ENCODE results near the gene LDB2. TPM values are rescaled to one million over a fixed set of nuclear protein-coding genes. Genes with fewer than 3 reads are reported as not detected.

LDB2 gene
- total RNA-seq, 1 experiment from 2014 or later, result not detected

DNA sequence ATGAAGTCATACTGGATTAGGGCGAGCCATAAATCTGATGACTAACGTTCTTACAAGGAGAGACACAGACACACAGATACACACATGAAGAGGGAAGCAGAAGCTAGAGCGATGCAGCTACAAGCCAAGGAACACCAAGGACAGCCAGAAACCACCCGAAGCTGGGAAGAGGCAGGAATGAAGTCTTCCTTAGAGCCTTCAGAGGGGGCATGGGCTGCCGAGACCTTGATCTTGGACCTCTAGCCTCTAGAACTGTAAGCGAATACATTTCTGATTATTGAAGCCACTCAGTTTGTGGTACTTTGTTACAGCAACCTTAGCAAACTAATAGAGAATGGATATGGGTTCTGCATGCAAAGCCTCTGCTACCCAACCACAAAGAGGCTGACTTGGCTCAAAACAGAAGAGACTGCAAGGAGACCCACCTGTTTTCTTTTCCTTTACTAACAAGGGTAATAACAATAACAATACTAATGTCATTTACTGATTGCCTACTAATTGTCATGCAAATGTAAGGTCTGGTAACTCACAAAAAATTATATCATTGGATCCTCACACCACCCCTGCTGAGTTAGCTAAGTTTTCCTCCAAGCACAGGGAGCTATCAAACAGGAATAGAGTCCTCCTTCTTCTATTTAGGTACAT lies 10.1 kb upstream of the LDB2 start:
- no TSS peak for BruUV-seq (replicated peaks)
- no peak for DNase-seq
- no peaks in the 10 kb centered on the region for H3K36me3 Mint-ChIP-seq (ENCODE audit: insufficient read depth, unreplicated experiment)
- TF ChIP-seq, protein P1, sequence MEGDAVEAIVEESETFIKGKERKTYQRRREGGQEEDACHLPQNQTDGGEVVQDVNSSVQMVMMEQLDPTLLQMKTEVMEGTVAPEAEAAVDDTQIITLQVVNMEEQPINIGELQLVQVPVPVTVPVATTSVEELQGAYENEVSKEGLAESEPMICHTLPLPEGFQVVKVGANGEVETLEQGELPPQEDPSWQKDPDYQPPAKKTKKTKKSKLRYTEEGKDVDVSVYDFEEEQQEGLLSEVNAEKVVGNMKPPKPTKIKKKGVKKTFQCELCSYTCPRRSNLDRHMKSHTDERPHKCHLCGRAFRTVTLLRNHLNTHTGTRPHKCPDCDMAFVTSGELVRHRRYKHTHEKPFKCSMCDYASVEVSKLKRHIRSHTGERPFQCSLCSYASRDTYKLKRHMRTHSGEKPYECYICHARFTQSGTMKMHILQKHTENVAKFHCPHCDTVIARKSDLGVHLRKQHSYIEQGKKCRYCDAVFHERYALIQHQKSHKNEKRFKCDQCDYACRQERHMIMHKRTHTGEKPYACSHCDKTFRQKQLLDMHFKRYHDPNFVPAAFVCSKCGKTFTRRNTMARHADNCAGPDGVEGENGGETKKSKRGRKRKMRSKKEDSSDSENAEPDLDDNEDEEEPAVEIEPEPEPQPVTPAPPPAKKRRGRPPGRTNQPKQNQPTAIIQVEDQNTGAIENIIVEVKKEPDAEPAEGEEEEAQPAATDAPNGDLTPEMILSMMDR (IDR thresholded peaks at IDR 0.05; ENCODE audit: unreplicated experiment), result no peak
- no peak overlapping the region for H3K4me3 Mint-ChIP-seq (ENCODE audit: low read depth, unreplicated experiment)
- no peaks in the 10 kb centered on the region for H3K27me3 Mint-ChIP-seq (ENCODE audit: unreplicated experiment)
- no peaks in the 10 kb centered on the region for H3K4me1 Mint-ChIP-seq (ENCODE audit: low read depth, unreplicated experiment)
- no peak overlapping the region for H3K27ac Mint-ChIP-seq (ENCODE audit: unreplicated experiment)
- H3K9me3 Mint-ChIP-seq (ENCODE audit: low read depth, unreplicated experiment), result peaks cover 3% of the 10 kb centered on the region
- intact Hi-C loops (cut with micrococcal nuclease; ENCODE audit: unreplicated experiment), result no loop called here
- CTCF ChIA-PET, result no interaction called here

DNA sequence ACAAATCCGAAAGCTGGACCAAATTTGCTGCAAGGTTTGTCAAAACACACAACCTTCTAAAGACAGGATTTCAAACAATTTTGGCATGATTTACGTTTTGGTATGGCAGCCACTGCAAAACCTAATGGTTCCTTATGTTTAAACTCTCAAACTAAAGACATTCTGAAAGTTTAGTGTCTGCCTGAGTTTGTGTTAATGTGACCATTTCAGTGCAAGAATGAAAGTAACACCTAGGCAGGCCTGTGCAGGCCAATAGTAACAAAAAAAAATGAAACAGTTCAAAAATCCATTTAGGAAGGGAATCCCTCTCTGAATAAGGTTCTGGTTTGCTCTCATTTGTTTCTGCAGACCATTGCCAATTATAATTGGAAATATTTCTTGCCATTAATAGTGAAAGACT lies 1.9 kb upstream of the LDB2 start:
- peaks cover 20% of the 10 kb centered on the region for H3K27me3 Mint-ChIP-seq (ENCODE audit: unreplicated experiment)
- BruUV-seq (replicated peaks), result no TSS peak
- CTCF ChIA-PET, result no interaction called here
- H3K4me1 Mint-ChIP-seq (ENCODE audit: low read depth, unreplicated experiment), result no peaks in the 10 kb centered on the region
- no peak for DNase-seq
- H3K9me3 Mint-ChIP-seq (ENCODE audit: low read depth, unreplicated experiment), result no peaks in the 10 kb centered on the region
- H3K27ac Mint-ChIP-seq (ENCODE audit: unreplicated experiment), result no peak overlapping the region
- H3K4me3 Mint-ChIP-seq (ENCODE audit: low read depth, unreplicated experiment), result no peak overlapping the region
- intact Hi-C loops (cut with micrococcal nuclease; ENCODE audit: unreplicated experiment), result no loop called here
- TF ChIP-seq, protein P1 (IDR thresholded peaks at IDR 0.05; ENCODE audit: unreplicated experiment), result no peak
- no peaks in the 10 kb centered on the region for H3K36me3 Mint-ChIP-seq (ENCODE audit: insufficient read depth, unreplicated experiment)

DNA sequence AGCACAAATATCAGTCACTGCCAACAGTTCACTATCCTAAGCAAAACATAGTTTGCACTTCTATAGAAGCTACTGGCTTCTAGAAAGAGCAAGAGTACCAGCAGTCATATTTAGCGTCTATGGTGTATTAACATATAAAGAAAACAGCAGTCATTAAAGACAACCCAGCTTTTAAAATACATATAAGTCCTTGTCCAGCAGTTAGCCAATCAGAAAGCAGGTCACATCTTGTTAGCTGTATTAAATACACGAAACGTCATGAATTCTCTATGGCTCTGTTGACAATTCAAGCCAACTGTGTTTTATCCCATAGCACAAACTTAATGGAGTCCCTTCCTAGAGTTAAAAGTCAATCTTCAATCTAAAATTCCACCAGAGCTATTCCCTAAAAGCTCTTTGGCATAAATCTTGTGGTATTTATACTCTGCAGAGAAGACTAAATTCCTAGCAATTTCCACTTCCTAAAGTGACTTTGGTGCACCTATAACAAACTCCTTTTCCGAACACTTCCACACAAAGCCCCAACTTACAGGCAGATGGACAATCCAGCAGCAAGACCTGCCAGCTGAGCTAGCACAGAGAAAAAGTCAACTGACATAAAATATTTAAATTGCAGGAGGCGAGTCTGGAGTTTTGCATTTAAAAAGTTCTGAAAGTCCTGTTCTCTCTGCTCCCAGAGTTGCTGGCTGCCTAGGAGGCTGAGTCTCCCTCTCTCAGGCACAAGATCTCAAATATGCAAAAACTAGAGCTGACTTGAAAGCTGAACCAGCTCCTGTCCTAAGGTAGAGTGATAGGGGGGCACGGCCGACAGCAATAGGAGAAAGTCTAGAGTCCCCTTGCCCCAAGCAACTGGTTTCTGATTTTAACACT lies 1.3 kb downstream of the LDB2 start:
- TF ChIP-seq, protein P1 (IDR thresholded peaks at IDR 0.05; ENCODE audit: unreplicated experiment), result no peak
- no peak for DNase-seq
- Mint-ChIP-seq H3K9me3 (ENCODE audit: low read depth, unreplicated experiment) (no peaks in the 10 kb centered on the region), H3K4me1 (ENCODE audit: low read depth, unreplicated experiment) (no peaks in the 10 kb centered on the region), H3K27ac (ENCODE audit: unreplicated experiment) (no peak overlapping the region), H3K27me3 (ENCODE audit: unreplicated experiment) (peaks cover 20% of the 10 kb centered on the region), H3K4me3 (ENCODE audit: low read depth, unreplicated experiment) (no peak overlapping the region), H3K36me3 (ENCODE audit: insufficient read depth, unreplicated experiment) (no peaks in the 10 kb centered on the region)
- BruUV-seq (replicated peaks), result no TSS peak
- intact Hi-C loops (cut with micrococcal nuclease; ENCODE audit: unreplicated experiment), result no loop called here
- CTCF ChIA-PET, result no interaction called here

DNA sequence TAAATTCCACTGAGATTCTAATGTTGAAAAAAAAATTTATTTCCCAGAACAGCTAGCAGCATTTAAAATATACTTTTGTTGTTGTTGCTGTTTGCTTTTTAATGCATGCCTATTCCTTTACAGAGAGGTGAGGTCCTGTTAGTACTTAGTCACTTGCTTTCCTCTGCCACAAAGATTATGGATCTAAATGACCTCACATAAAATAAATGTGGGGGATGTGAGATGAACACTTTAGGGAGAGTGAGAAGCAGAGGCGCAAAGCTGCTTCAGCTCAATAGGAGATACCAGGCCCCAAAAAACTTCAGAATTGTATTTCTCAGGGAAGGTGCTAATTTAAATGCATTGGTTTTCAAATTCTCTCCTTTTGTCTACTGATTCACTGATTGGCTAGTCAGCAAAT lies 4.0 kb downstream of the LDB2 start:
- intact Hi-C loops (cut with micrococcal nuclease; ENCODE audit: unreplicated experiment), result no loop called here
- no peaks in the 10 kb centered on the region for H3K36me3 Mint-ChIP-seq (ENCODE audit: insufficient read depth, unreplicated experiment)
- no peaks in the 10 kb centered on the region for H3K9me3 Mint-ChIP-seq (ENCODE audit: low read depth, unreplicated experiment)
- DNase-seq, result no peak
- TF ChIP-seq, protein P1 (IDR thresholded peaks at IDR 0.05; ENCODE audit: unreplicated experiment), result no peak
- H3K4me3 Mint-ChIP-seq (ENCODE audit: low read depth, unreplicated experiment), result no peak overlapping the region
- H3K4me1 Mint-ChIP-seq (ENCODE audit: low read depth, unreplicated experiment), result no peaks in the 10 kb centered on the region
- CTCF ChIA-PET, result no interaction called here
- peaks cover 17% of the 10 kb centered on the region for H3K27me3 Mint-ChIP-seq (ENCODE audit: unreplicated experiment)
- no TSS peak for BruUV-seq (replicated peaks)
- H3K27ac Mint-ChIP-seq (ENCODE audit: unreplicated experiment), result no peak overlapping the region

Data from Calu3 (cell line).